ENCODE data around the gene ARID5B. TPM values are rescaled to one million over a fixed set of nuclear protein-coding genes. Genes with fewer than 3 reads are reported as not detected.

ARID5B gene
- total and polyA plus RNA-seq, 2 experiments from 2014 or later, result 1.3 to 1.6 TPM

DNA sequence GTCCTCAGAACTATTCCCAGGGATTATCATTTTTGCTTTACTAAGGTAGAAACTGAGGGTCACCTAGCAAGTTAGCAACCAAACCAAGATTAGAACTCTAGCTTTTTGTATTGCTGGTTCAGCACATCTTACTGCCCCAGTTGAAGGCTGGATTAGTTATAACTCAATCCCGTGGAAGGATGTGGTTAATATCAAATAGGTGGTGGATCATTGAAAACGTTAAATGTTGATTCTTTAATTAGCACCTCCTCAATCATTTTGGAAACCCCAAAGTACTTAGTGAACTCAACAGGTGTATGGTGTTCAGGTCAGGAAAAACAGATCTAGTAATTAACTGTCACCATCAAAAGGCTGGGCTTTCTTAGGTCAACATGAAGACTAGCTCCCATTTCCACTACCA lies 152.4 kb downstream of the ARID5B start:
- Mint-ChIP-seq H3K27me3 (ENCODE audit: insufficient read depth, low read depth, poor library complexity) (peaks cover 7% of the 10 kb centered on the region), H3K9me3 (no peaks in the 10 kb centered on the region), H3K4me1 (peaks cover 31% of the 10 kb centered on the region), H3K27ac (no peak overlapping the region), H3K36me3 (ENCODE audit: low read depth) (no peaks in the 10 kb centered on the region), H3K4me3 (no peak overlapping the region)
- no peak for DNase-seq (ENCODE audit: low spot score)
- H3K36me3 ChIP-seq (ENCODE audit: insufficient read depth), result no peaks in the 10 kb centered on the region
- H3K4me1 ChIP-seq (ENCODE audit: insufficient read depth), result peaks cover 38% of the 10 kb centered on the region
- H3K79me2 ChIP-seq (replicated peaks; ENCODE audit: insufficient read depth), result no peaks in the 10 kb centered on the region
- no peaks in the 10 kb centered on the region for H3K27me3 ChIP-seq (ENCODE audit: insufficient read depth)
- H3F3A ChIP-seq (replicated peaks; ENCODE audit: low read depth), result no peaks in the 10 kb centered on the region
- H4K20me1 ChIP-seq (replicated peaks; ENCODE audit: insufficient read depth), result no peaks in the 10 kb centered on the region
- H3K9me2 ChIP-seq (ENCODE audit: insufficient read depth), result peaks cover 16% of the 10 kb centered on the region
- no peak for TF ChIP-seq EZH2phosphoT487 (IDR thresholded peaks at IDR 0.05; ENCODE audit: unreplicated experiment)
- no peak overlapping the region for H2AFZ ChIP-seq
- no peak overlapping the region for H3K4me3 ChIP-seq
- H3K4me2 ChIP-seq, result no peak overlapping the region
- ATAC-seq, result no peak
- H3K27ac ChIP-seq (ENCODE audit: low read depth), result no peak overlapping the region

DNA sequence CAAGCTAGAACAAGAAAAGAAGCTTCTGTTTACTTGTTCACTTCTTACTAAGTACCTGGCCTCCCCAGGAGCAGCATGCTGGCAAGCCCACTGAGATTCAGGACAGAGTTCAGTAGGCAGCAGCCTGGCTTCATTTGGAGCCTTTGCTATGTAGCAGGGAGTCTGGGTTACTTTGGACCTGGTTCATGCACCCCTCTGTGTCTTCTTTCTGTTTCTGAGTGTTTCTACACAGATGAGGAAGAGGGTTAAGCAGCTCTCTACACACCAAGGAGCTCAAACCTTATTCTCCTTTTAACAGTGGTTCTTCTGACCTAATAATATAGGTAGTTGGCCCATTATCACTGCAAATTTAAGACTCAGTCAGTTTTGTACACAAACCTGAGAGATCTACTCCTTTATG lies 152.9 kb downstream of the ARID5B start:
- H3K4me2 ChIP-seq, result no peak overlapping the region
- no peaks in the 10 kb centered on the region for H3K36me3 ChIP-seq (ENCODE audit: insufficient read depth)
- no peaks in the 10 kb centered on the region for H3F3A ChIP-seq (replicated peaks; ENCODE audit: low read depth)
- no peak overlapping the region for H3K27ac ChIP-seq (ENCODE audit: low read depth)
- ATAC-seq (no peak), DNase-seq (ENCODE audit: low spot score) (no peak)
- Mint-ChIP-seq H3K27me3 (ENCODE audit: insufficient read depth, low read depth, poor library complexity) (peaks cover 7% of the 10 kb centered on the region), H3K4me3 (no peak overlapping the region), H3K4me1 (peaks cover 25% of the 10 kb centered on the region), H3K27ac (no peak overlapping the region), H3K36me3 (ENCODE audit: low read depth) (no peaks in the 10 kb centered on the region), H3K9me3 (no peaks in the 10 kb centered on the region)
- H3K4me3 ChIP-seq, result no peak overlapping the region
- no peak overlapping the region for H2AFZ ChIP-seq
- no peaks in the 10 kb centered on the region for H3K27me3 ChIP-seq (ENCODE audit: insufficient read depth)
- no peaks in the 10 kb centered on the region for H4K20me1 ChIP-seq (replicated peaks; ENCODE audit: insufficient read depth)
- H3K9me2 ChIP-seq (ENCODE audit: insufficient read depth), result peaks cover 16% of the 10 kb centered on the region
- peaks cover 32% of the 10 kb centered on the region for H3K4me1 ChIP-seq (ENCODE audit: insufficient read depth)
- no peak for TF ChIP-seq EZH2 (IDR thresholded peaks at IDR 0.05; ENCODE audit: low read depth, unreplicated experiment)
- no peak for TF ChIP-seq NANOG (IDR thresholded peaks at IDR 0.05; ENCODE audit: borderline replicate concordance)
- no peak for TF ChIP-seq ZNF114 (CRISPR knock-in tag; IDR thresholded peaks at IDR 0.05)
- TF ChIP-seq, protein P1, sequence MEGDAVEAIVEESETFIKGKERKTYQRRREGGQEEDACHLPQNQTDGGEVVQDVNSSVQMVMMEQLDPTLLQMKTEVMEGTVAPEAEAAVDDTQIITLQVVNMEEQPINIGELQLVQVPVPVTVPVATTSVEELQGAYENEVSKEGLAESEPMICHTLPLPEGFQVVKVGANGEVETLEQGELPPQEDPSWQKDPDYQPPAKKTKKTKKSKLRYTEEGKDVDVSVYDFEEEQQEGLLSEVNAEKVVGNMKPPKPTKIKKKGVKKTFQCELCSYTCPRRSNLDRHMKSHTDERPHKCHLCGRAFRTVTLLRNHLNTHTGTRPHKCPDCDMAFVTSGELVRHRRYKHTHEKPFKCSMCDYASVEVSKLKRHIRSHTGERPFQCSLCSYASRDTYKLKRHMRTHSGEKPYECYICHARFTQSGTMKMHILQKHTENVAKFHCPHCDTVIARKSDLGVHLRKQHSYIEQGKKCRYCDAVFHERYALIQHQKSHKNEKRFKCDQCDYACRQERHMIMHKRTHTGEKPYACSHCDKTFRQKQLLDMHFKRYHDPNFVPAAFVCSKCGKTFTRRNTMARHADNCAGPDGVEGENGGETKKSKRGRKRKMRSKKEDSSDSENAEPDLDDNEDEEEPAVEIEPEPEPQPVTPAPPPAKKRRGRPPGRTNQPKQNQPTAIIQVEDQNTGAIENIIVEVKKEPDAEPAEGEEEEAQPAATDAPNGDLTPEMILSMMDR (conservative IDR thresholded peaks at IDR 0.05; ENCODE audit: low read depth in 2 of 2), result no peak
- no peak for TF ChIP-seq STAT1 (IDR thresholded peaks at IDR 0.05; ENCODE audit: unreplicated experiment)
- TF ChIP-seq EZH2phosphoT487 (IDR thresholded peaks at IDR 0.05; ENCODE audit: unreplicated experiment), result no peak
- H3K79me2 ChIP-seq (replicated peaks; ENCODE audit: insufficient read depth), result no peaks in the 10 kb centered on the region

DNA sequence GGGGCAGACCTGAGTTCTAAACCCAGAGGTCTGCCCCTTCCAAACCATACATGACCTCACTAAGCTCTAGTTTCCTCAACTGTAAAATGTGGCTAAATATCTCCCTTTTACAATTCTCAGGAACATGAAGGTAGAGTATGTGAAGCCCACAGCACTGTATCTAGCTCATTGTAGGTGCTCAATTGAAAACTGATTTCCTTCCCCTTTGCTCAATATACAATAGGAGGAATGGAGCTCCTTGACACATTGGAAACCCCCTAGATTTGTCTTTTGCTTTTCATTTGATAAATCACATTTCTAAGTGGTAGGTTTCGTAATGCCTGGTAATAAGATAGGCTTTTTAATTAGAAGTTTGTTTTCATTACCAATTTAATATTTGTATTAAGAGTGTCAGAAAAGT lies 153.3 kb downstream of the ARID5B start:
- H3K4me2 ChIP-seq, result no peak overlapping the region
- H3K4me1 ChIP-seq (ENCODE audit: insufficient read depth), result peaks cover 28% of the 10 kb centered on the region
- H3K36me3 ChIP-seq (ENCODE audit: insufficient read depth), result no peaks in the 10 kb centered on the region
- Mint-ChIP-seq H3K36me3 (ENCODE audit: low read depth) (no peaks in the 10 kb centered on the region), H3K4me3 (no peak overlapping the region), H3K27me3 (ENCODE audit: insufficient read depth, low read depth, poor library complexity) (peaks cover 7% of the 10 kb centered on the region), H3K9me3 (no peaks in the 10 kb centered on the region), H3K4me1 (peaks cover 21% of the 10 kb centered on the region), H3K27ac (no peak overlapping the region)
- no peaks in the 10 kb centered on the region for H3F3A ChIP-seq (replicated peaks; ENCODE audit: low read depth)
- H2AFZ ChIP-seq, result no peak overlapping the region
- H3K27me3 ChIP-seq (ENCODE audit: insufficient read depth), result no peaks in the 10 kb centered on the region
- peaks cover 16% of the 10 kb centered on the region for H3K9me2 ChIP-seq (ENCODE audit: insufficient read depth)
- no peak overlapping the region for H3K27ac ChIP-seq (ENCODE audit: low read depth)
- H3K4me3 ChIP-seq, result no peak overlapping the region
- no peaks in the 10 kb centered on the region for H4K20me1 ChIP-seq (replicated peaks; ENCODE audit: insufficient read depth)
- no peaks in the 10 kb centered on the region for H3K79me2 ChIP-seq (replicated peaks; ENCODE audit: insufficient read depth)
- DNase-seq (ENCODE audit: low spot score), result no peak
- ATAC-seq, result no peak
- TF ChIP-seq POLR2AphosphoS5 (IDR thresholded peaks at IDR 0.05; ENCODE audit: low read depth) (no peak), CREB1 (CRISPR knock-in tag; IDR thresholded peaks at IDR 0.05; ENCODE audit: low read depth) (no peak), STAT1 (IDR thresholded peaks at IDR 0.05; ENCODE audit: unreplicated experiment) (no peak), NANOG (IDR thresholded peaks at IDR 0.05; ENCODE audit: borderline replicate concordance) (no peak), EZH2phosphoT487 (IDR thresholded peaks at IDR 0.05; ENCODE audit: unreplicated experiment) (no peak)
- TF ChIP-seq, protein P1 (conservative IDR thresholded peaks at IDR 0.05; ENCODE audit: low read depth in 2 of 2), result no peak

Data from GM23338 (cell line).